NCI-H446 treated with DMSO at 0.1 percent for 48 hours (cell line): Measurements from ENCODE around the gene PHF19.

Experiments used
- DNase-seq: peaks from one replicate; lab custom pipeline; 2025; lab: John Stamatoyannopoulos, UW

PHF19 gene

GRCh38 chr9:120913647-120914264, 36.8 kb upstream of the PHF19 start:
- no peak for DNase-seq

GRCh38 chr9:120912958-120913646, 36.1 kb upstream of the PHF19 start:
- no peak for DNase-seq

DNA sequence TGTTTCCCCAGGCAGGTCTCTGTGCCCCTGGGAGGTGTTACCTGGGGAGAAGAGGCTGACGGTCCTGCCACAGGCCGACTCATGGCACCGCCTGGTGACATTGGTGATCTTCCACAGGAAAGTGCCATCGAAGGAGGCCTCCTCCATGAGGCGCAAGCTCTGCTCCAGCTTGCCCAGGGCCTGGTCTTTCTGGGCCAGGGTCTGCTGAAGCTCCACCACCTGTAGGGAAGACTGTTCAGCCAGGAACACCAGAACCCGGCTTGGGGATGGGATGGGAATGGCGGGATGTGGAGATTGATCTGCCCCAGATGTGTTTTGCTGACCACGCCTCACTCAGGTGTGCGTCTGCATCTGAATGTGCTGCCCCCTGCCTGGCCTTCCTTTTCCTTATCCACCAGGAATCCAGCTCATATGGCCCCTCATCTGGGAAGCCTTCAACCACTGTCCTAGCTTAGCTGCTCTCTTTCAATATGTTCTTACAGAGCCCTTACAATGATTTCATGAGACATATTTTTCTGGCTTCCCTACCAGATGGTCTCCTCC, 34.4 kb upstream of the PHF19 start:
- DNase-seq: no peak

DNA sequence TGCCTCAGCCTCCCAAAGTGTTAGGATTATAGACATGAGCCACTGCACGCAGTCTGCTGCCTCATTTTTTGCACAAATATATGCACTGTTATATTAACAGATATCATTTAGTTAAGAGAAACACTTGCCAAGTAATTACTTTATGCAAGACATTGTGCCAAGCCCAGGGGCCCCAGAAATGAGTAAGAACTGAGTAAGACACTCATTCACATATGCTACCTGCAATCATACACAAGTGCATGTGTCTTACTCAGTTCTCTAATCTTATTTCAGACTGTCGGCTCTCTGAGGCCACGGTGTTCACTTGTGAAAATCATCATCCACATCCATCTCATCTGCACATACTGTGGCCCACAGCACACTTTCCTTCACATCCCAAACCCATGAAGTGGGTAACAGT, 33.7 kb upstream of the PHF19 start:
- DNase-seq: no peak

- no peak for DNase-seq
Observed at GRCh38 chr9:120909904-120910303, 32.9 kb upstream of the PHF19 start.

GRCh38 chr9:120905315-120906164, 28.6 kb upstream of the PHF19 start:
- DNase-seq: no peak

DNA sequence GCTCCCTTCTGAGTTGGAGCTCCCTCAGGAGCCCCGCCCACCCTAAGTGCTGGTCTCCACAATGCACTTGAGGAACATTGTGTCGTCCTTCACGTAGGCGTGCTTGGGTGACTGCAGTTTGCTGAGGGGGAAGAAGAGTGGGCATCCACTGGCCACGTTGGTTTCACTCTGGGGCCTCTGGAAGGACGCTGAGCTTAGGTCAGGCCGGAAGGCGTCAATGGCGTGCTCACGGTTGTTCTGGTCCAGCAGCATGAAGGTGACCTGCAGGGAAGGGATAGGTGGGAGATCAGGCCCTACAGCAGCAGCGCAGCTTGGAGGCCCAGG, 28.0 kb upstream of the PHF19 start:
- DNase-seq: no peak

DNA sequence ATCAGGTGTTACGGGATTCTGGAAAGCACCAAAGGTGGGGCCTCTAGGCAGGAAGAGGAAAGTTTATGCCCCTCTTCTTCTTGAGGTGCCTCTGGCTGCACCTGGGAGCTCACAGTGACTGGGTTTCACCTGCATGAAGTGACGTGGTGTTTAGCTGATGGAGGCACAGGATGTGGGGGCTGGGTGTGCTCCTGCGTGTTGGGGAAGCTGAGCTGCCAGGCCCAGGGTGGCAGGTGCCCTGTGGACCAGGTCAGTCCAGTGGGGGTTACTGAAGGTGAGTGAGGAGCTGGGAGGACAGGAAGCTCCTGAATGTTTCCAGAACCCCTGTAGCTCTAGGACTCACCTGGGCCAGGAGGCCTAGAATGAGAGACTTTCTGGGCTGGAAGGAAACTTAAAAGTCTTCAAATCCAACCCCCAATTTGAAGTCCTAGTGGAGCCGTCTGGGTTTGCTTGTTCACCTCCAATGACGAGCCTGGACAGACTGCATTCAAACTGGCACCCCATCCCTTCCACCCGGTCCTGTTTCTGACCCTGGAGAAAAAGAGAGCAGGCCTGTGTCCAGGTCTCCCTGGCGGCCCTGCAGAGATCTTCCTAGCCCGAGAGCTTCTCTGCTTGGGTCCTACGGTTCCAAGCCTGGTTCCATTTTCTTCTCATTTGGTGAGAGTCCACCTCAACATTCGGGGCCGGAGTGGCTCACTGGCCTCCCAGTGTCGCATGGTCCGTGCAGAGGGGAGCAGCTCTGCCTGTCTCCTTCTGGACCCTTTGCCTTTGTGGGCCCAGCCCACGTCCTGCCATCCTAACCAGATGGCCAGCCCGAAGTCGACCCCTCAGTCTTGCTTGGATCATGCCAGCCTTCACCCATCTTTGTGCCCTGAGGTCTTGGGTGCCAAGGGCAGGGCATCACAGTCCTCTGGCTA, 27.3 kb upstream of the PHF19 start:
- no peak for DNase-seq

GRCh38 chr9:120902569-120903535, 25.9 kb upstream of the PHF19 start:
- no peak for DNase-seq

GRCh38 chr9:120901755-120902568, 25.0 kb upstream of the PHF19 start:
- DNase-seq: no peak

DNA sequence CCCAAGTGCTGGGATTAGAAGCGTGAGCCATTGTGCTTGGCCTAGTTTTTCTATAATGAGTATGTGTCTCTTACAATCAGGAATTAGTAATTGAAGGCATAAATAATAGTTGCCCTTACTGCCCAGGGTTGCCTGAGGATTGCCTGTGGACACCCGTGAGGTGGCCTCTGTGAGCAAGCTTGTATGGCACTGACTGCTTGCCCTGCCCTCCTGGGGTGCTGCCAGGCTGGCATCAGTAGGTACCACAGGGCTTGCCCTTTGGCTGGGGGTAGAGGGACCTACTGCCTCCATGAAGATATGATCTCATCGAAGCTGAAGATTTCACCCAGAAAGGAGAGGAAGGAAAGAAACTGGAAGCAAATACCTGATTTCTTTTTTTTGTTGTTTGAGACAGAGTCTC, 23.8 kb upstream of the PHF19 start:
- DNase-seq: no peak

DNA sequence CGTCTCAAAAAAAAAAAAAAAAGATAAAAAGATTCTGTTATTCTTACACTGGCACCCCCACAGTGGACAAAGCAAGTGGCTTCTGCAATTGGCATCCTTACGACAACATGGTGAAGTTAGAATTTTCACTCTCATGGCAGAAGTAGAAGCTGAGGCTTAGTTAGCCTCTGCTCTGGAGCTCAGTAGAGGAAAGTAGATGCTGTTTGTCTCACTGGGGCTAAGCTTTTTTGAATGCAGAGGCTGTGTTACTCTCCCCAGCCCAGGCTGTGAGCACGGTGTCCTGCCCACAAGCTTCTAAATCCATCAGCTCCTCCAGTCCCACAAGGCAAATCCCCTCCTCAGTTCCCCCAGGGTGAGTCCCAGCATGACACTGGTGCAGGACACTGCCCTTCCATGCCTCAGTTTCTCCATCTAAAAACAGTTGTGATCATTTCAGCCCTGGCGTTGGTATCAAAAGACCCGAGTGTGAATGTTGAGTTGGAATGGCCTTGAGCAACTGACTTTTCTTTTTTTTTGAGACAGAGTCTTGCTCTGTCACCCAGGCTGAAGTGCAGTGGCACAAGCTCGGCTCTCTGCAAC, 22.6 kb upstream of the PHF19 start:
- DNase-seq: no peak

GRCh38 chr9:120898396-120898795, 21.4 kb upstream of the PHF19 start:
- DNase-seq: no peak

DNA sequence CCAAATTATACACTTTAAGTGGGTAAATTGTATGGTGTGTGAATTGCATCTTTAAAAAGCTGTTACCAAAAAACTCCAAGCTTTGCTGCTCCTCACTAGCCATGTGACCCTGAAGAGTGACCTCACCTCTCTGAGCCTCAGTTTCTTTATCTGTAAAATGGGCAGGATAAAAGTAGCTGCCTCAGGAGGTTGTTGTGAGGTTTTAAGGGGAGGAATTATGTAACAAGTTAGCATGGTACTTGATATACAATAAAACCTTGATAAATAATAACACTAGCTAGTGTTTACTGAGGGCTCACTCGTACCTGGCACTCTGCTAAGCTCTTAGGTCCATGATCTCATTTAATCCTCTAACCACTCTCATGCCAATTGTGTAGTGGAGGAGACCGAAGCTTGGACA, 19.0 kb upstream of the PHF19 start:
- no peak for DNase-seq

DNA sequence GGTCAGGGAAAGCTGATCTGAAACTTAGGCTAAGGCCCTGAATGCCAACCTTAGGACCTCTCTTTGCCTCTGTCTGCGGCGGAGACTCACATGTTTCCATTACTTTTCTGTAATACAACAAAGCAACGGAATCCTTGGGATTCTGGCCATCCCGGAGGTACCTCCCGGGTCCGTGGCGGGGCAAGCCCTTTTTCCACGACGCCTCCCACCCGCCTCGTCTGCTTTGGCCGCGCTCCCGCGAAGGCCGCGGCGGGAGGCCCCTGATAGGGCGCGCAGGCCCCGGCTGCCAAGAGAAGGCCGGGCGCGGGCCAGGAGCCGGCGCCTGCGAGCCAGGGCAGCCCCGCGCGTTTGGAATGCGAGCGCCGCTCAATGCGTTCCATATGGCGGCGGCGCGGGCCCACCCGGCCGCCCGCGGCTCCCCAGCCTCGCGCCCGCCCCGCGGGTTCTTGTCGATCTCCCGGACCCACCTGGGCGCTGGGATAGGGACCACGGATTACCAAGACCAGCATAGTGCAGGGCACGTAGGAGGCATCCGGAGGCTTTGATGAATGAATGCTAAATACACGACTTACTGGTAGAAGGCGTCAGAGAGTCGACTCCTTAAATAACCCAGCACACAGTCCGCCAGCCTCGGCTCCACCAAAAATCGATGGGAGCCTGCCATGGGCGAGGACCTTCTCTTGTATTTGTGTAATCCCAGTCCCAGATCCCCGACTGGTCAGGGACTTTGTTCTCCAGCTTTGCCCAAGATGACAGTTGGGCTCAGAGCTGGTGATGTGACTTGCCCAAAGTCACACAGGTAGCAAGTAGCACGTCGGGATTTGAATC, 17.5 kb upstream of the PHF19 start:
- DNase-seq: no peak

GRCh38 chr9:120893611-120894307, 16.8 kb upstream of the PHF19 start:
- no peak for DNase-seq

GRCh38 chr9:120892748-120893610, 16.0 kb upstream of the PHF19 start:
- DNase-seq: no peak
